Daoy (cell line): ENCODE measurements around the gene SAMSN1. TPM values are rescaled to one million over a fixed set of nuclear protein-coding genes. Genes with fewer than 3 reads are reported as not detected.

ENCODE experiments used
- DNase-seq: peaks from one replicate; pipeline ENCODE4 v3.0.0-alpha.2; 2015; ENCODE audit warnings: low read depth
- total RNA-seq: library from RNA; depleted of rRNA; stranded (reverse); fragments of >200 nt; shearing (Covaris generic); gene quantifications from 2 replicates; pipeline ENCODE4 v1.2.3, GENCODE V29; 2014

Gene SAMSN1
- total RNA-seq, 1 experiment from 2014 or later, result not detected

- no peak for DNase-seq
Measured at GRCh38 chr21:14484188-14485009, 61.7 kb downstream of the SAMSN1 start.

DNA sequence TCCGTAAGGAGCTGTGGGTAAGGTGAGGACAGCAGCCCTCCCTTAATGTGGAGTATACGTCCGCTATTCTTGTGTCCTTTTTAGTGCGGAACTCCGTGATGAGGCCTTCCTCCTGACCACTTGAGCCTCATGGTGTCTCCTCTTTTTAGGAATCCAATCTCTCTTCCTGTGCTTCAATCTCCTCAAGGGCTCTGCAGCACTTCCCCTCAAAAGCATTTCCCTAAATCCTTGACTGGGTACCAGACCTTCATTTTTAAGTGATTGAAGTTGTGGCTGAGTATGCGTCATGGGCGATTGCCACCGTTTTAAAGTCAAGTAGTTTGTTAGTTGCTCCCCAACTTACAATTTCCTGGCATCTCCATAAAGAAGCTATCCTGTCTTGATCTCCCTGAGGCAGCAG lies 62.8 kb downstream of the SAMSN1 start:
- no peak for DNase-seq

DNA sequence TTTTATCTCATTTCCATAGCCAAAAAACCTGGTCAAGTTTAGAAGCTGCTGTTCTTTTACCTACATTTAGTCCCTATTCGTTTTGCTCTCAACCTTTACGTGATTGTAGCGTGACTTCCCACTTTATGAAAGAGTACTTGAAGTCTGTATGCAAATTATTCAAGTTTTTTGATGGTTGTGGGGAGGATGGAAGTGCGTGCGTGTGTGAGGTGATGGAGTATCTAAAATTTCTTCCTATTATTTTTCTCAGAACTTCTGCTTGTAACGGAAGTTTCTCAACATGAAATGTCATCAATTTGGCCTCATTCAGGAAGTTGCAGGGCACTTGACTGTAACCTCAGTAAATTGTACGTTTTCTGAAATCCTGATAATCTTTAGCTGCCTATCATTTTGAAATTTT lies 64.0 kb downstream of the SAMSN1 start:
- no peak for DNase-seq

DNA sequence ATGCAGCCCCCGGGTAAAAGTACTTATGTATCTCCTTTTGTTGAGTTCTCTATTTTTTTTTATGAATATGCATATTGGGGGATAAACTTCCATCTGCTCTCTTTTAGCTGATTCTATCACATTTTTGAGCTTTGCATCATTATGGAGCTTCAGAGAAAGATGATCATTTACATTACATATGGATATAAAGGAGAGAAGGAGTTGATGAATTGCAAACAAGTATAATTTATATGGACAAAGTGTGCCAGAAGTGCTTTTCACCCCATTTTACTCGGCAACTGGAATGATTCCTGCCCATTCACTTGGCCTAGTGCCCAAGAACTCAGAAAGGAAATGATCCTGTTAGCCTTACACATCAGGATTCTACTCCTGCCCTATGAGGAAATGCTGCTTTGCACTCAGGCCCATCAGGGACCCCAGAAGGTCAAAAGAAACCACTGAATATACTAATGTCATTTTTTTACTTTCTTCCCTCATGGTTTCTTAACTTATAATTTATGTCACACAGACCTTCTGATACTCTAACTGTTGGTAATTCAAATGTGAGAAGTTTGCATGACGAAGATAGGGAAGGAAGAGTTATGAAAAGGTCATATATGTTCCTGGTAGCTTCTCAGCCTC lies 65.6 kb downstream of the SAMSN1 start:
- DNase-seq, result no peak

DNA sequence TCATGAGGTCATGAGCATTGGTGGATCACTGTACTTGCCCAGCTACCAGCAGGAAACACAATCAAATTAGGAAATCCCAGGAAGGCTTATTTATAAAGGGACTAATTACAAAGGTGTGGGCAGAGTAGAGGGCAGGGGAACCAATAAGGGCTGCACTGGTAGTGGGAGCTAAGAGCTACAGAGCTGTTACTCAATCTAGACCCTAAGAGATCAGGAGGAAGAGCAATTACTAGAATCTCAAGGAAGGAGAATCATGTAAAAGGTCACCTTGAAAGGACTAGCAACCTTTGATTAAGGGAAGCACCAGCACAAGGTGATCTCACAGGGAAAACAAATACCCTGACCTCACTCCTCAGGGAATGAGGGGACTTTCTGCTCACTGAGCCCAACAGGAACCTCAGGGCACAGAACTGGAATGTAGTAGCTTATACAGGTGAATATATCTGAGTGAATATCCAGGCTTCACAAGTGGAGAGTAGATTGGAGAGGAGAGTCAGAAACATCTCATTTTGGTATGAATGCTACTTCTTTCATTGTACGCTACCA lies 66.8 kb downstream of the SAMSN1 start:
- no peak for DNase-seq

GRCh38 chr21:14477841-14478240 lies 68.3 kb downstream of the SAMSN1 start:
- no peak for DNase-seq

GRCh38 chr21:14477133-14477532 lies 69.0 kb downstream of the SAMSN1 start:
- DNase-seq, result no peak

GRCh38 chr21:14474995-14475394 lies 71.1 kb downstream of the SAMSN1 start:
- no peak for DNase-seq

GRCh38 chr21:14469641-14470040 lies 76.5 kb downstream of the SAMSN1 start:
- no peak for DNase-seq

DNA sequence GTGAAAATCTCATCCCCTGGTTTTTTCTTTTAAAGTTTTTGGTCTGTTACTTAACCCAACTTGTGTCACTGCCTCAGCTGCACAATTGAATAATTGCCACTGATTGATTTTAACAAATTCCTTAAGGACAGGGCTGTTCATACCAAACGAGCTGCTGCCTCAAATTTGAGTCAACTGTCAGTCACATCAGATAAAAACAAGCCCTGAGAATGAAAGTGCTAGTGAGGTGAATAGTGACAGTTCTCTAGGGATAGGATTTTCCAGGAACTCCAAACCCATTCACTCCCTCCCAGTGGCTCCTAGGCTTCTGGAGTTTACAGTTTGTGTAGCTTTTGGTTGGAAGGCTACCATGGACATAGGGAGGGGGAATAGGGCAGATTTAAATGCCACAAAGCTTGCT lies 79.4 kb downstream of the SAMSN1 start:
- DNase-seq, result no peak

DNA sequence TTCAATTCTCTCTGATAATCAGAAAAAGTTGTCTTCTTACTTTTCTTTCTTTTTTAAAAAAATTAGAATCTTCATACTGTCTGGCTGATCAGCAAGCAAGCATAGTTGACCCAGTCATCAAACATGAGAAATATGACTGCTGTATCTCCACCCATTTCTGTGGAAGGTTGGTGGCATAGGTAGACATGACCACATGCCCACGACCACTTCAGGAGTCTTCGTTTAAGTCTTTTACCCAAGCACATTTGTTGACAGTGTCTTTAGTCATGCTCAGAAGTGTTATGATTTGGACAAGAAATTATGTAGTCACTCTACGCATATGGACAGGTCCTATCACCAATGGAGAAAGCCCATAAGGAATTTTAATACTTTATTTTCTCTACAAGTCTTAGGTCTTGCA lies 88.4 kb downstream of the SAMSN1 start:
- no peak for DNase-seq

DNA sequence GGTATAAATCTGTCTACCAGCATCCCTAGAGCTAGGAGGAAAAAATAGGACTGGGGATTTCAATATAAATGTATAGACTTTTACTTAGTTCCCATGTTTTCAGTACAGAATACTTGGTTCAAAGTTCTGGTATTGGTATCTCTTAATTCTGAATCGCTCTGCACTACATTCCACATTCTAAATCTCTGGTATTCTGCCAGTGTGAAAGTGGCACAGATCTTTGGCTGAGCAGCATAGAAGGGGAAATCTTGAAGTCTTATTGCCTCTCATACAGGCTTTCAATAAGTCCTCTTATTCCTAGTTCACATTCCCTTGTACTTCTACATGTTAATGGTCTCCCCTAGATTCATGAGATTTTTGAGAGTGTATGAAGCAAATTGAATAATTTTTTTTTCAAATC lies 89.2 kb downstream of the SAMSN1 start:
- DNase-seq, result no peak

DNA sequence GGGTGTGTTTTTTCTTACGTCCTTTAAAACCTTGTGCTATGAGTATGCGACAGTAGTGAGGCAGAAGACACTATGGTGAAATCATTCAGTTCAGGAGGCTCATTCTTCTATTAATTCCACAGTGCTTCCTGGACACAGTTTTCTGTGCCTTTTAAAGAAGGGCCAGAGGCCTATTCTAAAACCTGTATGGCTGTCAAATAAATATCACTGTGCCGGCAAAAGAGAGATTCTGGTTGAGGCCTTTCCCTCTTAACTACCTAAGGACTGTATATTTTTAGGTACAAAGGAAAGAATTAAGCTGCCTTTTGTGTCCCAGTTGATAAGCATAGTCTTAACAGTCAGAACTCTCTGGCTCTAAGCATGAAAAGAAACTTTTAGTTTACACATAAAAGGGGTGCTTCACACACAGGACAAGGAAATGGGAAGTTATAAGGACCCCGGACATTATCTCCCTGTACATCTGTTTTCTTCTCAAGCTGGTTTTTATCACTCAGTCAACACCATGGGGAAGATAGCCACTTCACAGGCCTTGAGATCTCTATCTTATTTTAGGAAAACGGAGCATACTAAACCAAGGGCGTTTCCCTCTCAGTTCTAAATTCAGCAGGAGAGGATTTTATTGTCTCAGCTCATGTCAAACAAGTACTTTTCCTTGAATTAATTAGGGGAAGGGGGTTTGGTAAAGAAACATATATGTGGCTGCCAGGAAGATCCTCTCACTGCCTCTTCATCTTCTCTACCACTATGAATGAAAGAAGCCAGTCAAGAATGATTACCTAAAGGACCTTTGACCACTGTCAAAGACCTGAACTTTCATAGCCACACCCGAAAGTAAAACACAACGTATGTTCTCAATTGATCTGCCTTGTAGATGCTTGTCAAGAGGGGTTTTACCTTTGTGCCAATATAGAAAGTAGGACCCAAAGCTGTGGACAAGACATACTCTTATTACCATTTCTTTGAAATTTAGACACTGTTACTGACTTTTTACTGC lies 91.8 kb downstream of the SAMSN1 start:
- no peak for DNase-seq

DNA sequence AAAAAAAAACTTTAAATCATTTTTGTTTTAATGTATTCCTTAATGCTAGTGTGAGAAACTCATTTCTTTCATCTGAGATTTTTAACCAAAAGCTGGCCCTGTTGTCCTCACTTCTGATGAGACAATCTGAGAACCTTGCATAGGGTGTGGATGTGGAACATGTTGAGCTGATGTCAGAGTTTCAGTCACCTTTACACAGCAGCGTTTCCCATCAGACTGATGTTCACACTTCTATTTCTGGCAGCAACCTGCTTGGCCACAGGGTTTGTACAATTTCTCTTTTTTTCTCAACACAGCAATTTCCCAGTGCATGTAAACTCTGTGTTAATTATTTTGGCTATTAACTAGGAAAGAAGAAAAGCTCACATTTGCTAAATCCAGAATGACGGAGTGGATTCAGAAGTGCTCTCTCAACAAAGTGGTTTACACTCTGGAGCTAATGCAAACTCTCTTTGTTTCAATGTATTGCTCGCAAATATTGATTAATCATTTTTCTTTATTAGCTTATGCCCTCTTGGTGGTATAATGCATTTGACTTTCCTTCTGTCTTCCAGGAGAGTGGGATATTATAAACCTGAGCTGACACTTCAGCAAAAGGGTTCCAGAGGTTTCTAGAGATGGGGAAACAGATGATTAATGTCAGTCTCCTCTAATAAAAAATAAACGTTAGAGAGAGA lies 92.6 kb downstream of the SAMSN1 start:
- no peak for DNase-seq

DNA sequence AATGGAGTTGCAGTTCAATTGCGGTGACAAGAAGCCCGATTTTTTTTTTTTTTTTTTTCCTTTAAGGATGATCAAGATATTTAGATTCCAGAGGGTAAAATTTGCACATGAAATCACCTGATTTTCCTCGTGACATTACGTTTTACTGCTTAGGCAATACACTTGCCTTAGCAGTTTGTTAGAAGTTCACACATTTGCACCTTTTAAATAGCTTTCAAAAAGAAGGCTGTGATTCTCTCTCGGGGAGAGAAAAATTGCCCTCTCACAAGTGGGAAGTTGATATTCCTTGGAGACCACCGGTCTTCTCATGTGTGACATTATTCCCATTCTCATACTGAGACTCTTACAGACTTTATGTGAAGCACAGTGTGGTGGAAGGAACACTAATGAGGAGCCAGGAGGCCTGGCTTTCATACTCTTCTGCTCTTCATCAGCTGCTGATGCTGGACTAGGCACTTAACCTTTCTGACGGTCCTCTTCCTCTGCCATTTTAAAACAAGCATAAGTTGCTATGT lies 93.3 kb downstream of the SAMSN1 start:
- no peak for DNase-seq

- DNase-seq, result no peak
Measured at GRCh38 chr21:14452031-14452726, 93.9 kb downstream of the SAMSN1 start.

GRCh38 chr21:14451546-14451945 lies 94.6 kb downstream of the SAMSN1 start:
- DNase-seq, result no peak

GRCh38 chr21:14448784-14449183 lies 97.3 kb downstream of the SAMSN1 start:
- DNase-seq, result no peak

DNA sequence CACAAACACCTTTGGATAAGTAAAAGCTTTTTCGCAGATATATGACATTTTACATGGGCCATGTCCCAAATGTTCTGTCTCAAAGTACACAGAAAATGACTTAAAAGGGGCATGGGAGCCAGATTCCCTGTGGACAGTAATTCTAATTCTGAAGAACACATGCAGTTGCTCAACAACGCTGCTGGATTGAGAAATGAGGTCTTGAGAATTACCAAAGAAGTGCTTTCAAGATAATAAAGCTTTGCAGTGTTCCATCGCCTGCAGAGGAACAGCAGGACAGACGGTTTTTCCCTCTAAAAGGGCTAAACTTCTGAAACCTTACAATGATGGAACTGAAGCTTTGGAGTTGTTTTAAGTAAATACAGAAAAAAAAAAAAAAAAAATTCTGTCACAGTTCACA lies 107.9 kb downstream of the SAMSN1 start:
- no peak for DNase-seq

- no peak for DNase-seq
Measured at GRCh38 chr21:14435423-14435822, 110.7 kb downstream of the SAMSN1 start.
